ENCODE data around the gene UTP18.
"Not testable (repeated sequence)": the region's sequence is repeated elsewhere in the genome, so short reads cannot be mapped to it uniquely, and the experiment has no call there.

UTP18 gene

GRCh38 chr17:51330861-51331503 is 70.6 kb downstream of the UTP18 start:
- DNase-seq (ENCODE audit: low read depth in 1 of 2, low spot score in 1 of 2) = not testable (repeated sequence)

GRCh38 chr17:51335006-51335590 is 74.8 kb downstream of the UTP18 start:
- no peak for DNase-seq (ENCODE audit: low read depth in 1 of 2, low spot score in 1 of 2)

GRCh38 chr17:51335883-51336822 is 75.8 kb downstream of the UTP18 start:
- no peak for DNase-seq (ENCODE audit: low read depth in 1 of 2, low spot score in 1 of 2)

DNA sequence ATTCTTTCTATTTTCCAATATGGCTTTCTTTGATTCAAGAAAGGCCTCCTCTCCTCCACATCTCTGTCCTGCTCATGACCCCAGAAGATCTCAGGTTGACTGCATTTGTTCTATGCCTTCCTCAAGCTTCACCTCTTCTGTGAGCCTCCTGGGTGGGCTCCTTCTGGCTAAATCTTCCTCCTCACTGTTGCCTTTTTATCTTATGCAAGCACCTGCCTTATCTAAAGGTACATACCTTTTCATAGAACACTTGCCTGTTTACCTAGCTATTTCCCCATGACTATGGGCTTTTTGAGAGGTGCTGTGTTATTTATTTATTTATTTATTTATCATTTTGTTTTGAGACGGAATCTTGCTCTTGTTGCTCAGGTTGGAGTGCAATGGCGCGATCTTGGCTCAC is 81.1 kb downstream of the UTP18 start:
- DNase-seq (ENCODE audit: low read depth in 1 of 2, low spot score in 1 of 2) = no peak

DNA sequence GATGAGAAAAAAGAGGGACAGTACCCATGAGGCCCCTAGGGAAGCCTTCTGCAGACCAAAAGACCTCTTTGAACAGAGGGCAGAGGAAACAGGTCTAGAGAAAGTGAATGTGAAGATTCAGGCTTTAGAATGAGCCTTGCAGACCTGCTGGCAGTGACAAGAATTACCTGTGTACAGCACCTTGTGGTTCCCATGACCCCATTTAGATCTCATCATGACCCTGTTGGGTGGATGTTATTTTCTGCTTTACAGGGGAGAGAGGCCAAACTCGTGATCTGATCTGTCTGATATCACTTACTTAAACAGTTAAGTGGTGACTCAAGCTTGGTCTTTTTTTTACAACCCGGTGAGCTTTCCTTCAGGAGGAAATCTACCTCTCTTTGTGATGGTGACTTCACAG is 81.9 kb downstream of the UTP18 start:
- DNase-seq (ENCODE audit: low read depth in 1 of 2, low spot score in 1 of 2) = no peak

- DNase-seq (ENCODE audit: low read depth in 1 of 2, low spot score in 1 of 2) = no peak
Observed at GRCh38 chr17:51344532-51344931, 84.2 kb downstream of the UTP18 start.

- DNase-seq (ENCODE audit: low read depth in 1 of 2, low spot score in 1 of 2) = no peak
Observed at GRCh38 chr17:51346218-51346982, 86.1 kb downstream of the UTP18 start.
